ENCODE data around the gene ZNF835.
A peak's percentile ranks its signal among the peaks of the same experiment; 100 is the strongest.

Gene ZNF835

GRCh38 chr19:56692206-56692895, 20.8 kb upstream of the ZNF835 start:
- H2AFZ ChIP-seq (ENCODE audit: low read length), result no peak overlapping the region

GRCh38 chr19:56690670-56691069, 19.1 kb upstream of the ZNF835 start:
- H3K27ac ChIP-seq (ENCODE audit: low read depth, low read length, poor library complexity, severe bottlenecking), result no peak overlapping the region
- no peaks in the 10 kb centered on the region for H3F3A ChIP-seq (ENCODE audit: insufficient read depth, low read length)
- H3K4me3 ChIP-seq (ENCODE audit: low read depth, low read length, poor library complexity, severe bottlenecking), result no peak overlapping the region
- H3K4me1 ChIP-seq (ENCODE audit: insufficient read depth, low read length, severe bottlenecking), result no peaks in the 10 kb centered on the region
- H3K36me3 ChIP-seq (ENCODE audit: insufficient read depth, low read length), result no peaks in the 10 kb centered on the region
- no peaks in the 10 kb centered on the region for H3K9me2 ChIP-seq (ENCODE audit: low read depth, low read length)
- no peak for TF ChIP-seq CTCF (IDR thresholded peaks at IDR 0.05; ENCODE audit: low read length)
- no peak for TF ChIP-seq EZH2 (IDR thresholded peaks at IDR 0.05; ENCODE audit: borderline replicate concordance, low read length)
- H3K79me2 ChIP-seq (ENCODE audit: insufficient read depth, low read length), result no peaks in the 10 kb centered on the region
- H4K20me1 ChIP-seq (ENCODE audit: insufficient read depth, low read length), result no peaks in the 10 kb centered on the region
- no peak overlapping the region for H2AFZ ChIP-seq (ENCODE audit: low read length)
- H3K9me3 ChIP-seq (ENCODE audit: low read length), result no peaks in the 10 kb centered on the region
- H3K27me3 ChIP-seq (ENCODE audit: insufficient read depth, low read length), result no peaks in the 10 kb centered on the region
- no peak overlapping the region for H3K4me2 ChIP-seq (ENCODE audit: low read length)
- no peak overlapping the region for H3K9ac ChIP-seq (ENCODE audit: low read length)

More at GRCh38 chr19:56692206-56692895, 20.8 kb upstream of the ZNF835 start:
- no peaks in the 10 kb centered on the region for H3K36me3 ChIP-seq (ENCODE audit: insufficient read depth, low read length)
- H3K4me2 ChIP-seq (ENCODE audit: low read length), result no peak overlapping the region
- H4K20me1 ChIP-seq (ENCODE audit: insufficient read depth, low read length), result no peaks in the 10 kb centered on the region
- no peaks in the 10 kb centered on the region for H3K9me3 ChIP-seq (ENCODE audit: low read length)
- no peak overlapping the region for H3K27ac ChIP-seq (ENCODE audit: low read depth, low read length, poor library complexity, severe bottlenecking)
- no peaks in the 10 kb centered on the region for H3K79me2 ChIP-seq (ENCODE audit: insufficient read depth, low read length)
- H3K27me3 ChIP-seq (ENCODE audit: insufficient read depth, low read length), result no peaks in the 10 kb centered on the region
- no peaks in the 10 kb centered on the region for H3K9me2 ChIP-seq (ENCODE audit: low read depth, low read length)
- H3K4me3 ChIP-seq (ENCODE audit: low read depth, low read length, poor library complexity, severe bottlenecking), result no peak overlapping the region
- TF ChIP-seq EZH2 (IDR thresholded peaks at IDR 0.05; ENCODE audit: borderline replicate concordance, low read length) (no peak), CTCF (IDR thresholded peaks at IDR 0.05; ENCODE audit: low read length) (no peak)
- H3K4me1 ChIP-seq (ENCODE audit: insufficient read depth, low read length, severe bottlenecking), result no peaks in the 10 kb centered on the region
- H3K9ac ChIP-seq (ENCODE audit: low read length), result no peak overlapping the region
- no peaks in the 10 kb centered on the region for H3F3A ChIP-seq (ENCODE audit: insufficient read depth, low read length)

- Histone ChIP-seq H3K4me3 (ENCODE audit: low read depth, low read length, poor library complexity, severe bottlenecking) (no peak overlapping the region), H3K4me2 (ENCODE audit: low read length) (no peak overlapping the region), H3K79me2 (ENCODE audit: insufficient read depth, low read length) (no peaks in the 10 kb centered on the region), H3K9me2 (ENCODE audit: low read depth, low read length) (no peaks in the 10 kb centered on the region), H4K20me1 (ENCODE audit: insufficient read depth, low read length) (no peaks in the 10 kb centered on the region), H3K9me3 (ENCODE audit: low read length) (no peaks in the 10 kb centered on the region), H3K27ac (ENCODE audit: low read depth, low read length, poor library complexity, severe bottlenecking) (no peak overlapping the region), H2AFZ (ENCODE audit: low read length) (no peak overlapping the region), H3F3A (ENCODE audit: insufficient read depth, low read length) (no peaks in the 10 kb centered on the region), H3K9ac (ENCODE audit: low read length) (no peak overlapping the region), H3K36me3 (ENCODE audit: insufficient read depth, low read length) (no peaks in the 10 kb centered on the region), H3K4me1 (ENCODE audit: insufficient read depth, low read length, severe bottlenecking) (no peaks in the 10 kb centered on the region), H3K27me3 (ENCODE audit: insufficient read depth, low read length) (no peaks in the 10 kb centered on the region)
- TF ChIP-seq EZH2 (IDR thresholded peaks at IDR 0.05; ENCODE audit: borderline replicate concordance, low read length), result no peak
- TF ChIP-seq CTCF (IDR thresholded peaks at IDR 0.05; ENCODE audit: low read length), result peak; percentile 5; the same call in 1 of the 2 replicates
Measured at GRCh38 chr19:56689198-56689597, 17.6 kb upstream of the ZNF835 start.
